ENCODE results near the gene GOLGA6L7.
"Not testable (repeated sequence)": the region's sequence is repeated elsewhere in the genome, so short reads cannot be mapped to it uniquely, and the experiment has no call there.

GOLGA6L7 gene

GRCh38 chr15:28881600-28881999, 33.2 kb upstream of the GOLGA6L7 start:
- no peak for DNase-seq

GRCh38 chr15:28881170-28881569, 32.7 kb upstream of the GOLGA6L7 start:
- DNase-seq = no peak

GRCh38 chr15:28880680-28881079, 32.2 kb upstream of the GOLGA6L7 start:
- DNase-seq = no peak

- no peak for DNase-seq
These were observed 31.1 kb upstream of the GOLGA6L7 start for GRCh38 chr15:28879551-28879950.

- DNase-seq = no peak
These were observed 29.8 kb upstream of the GOLGA6L7 start for GRCh38 chr15:28878209-28878608.

GRCh38 chr15:28876845-28877185, 28.4 kb upstream of the GOLGA6L7 start:
- no peak for DNase-seq

- no peak for DNase-seq
These were observed 27.8 kb upstream of the GOLGA6L7 start for GRCh38 chr15:28876131-28876844.

GRCh38 chr15:28875461-28876000, 27.1 kb upstream of the GOLGA6L7 start:
- no peak for DNase-seq

GRCh38 chr15:28873585-28874190, 25.2 kb upstream of the GOLGA6L7 start:
- no peak for DNase-seq

- DNase-seq = no peak
These were observed 24.6 kb upstream of the GOLGA6L7 start for GRCh38 chr15:28873006-28873405.

GRCh38 chr15:28871168-28871567, 22.7 kb upstream of the GOLGA6L7 start:
- DNase-seq = no peak

GRCh38 chr15:28868744-28869345, 20.4 kb upstream of the GOLGA6L7 start:
- no peak for DNase-seq

- DNase-seq = not testable (repeated sequence)
These were observed 13.3 kb upstream of the GOLGA6L7 start for GRCh38 chr15:28861589-28862293.

GRCh38 chr15:28861031-28861534, 12.6 kb upstream of the GOLGA6L7 start:
- DNase-seq = no peak

GRCh38 chr15:28854578-28854977, 6.1 kb upstream of the GOLGA6L7 start:
- not testable (repeated sequence) for DNase-seq

GRCh38 chr15:28853654-28854053, 5.2 kb upstream of the GOLGA6L7 start:
- not testable (repeated sequence) for DNase-seq

- DNase-seq = not testable (repeated sequence)
These were observed 1.3 kb upstream of the GOLGA6L7 start for GRCh38 chr15:28849766-28850165.

- not testable (repeated sequence) for DNase-seq
These were observed 827 bp upstream of the GOLGA6L7 start for GRCh38 chr15:28849271-28849670.

GRCh38 chr15:28847959-28848358, 485 bp downstream of the GOLGA6L7 start:
- not testable (repeated sequence) for DNase-seq

GRCh38 chr15:28847247-28847646, 1.2 kb downstream of the GOLGA6L7 start:
- not testable (repeated sequence) for DNase-seq

- DNase-seq = not testable (repeated sequence)
These were observed 4.3 kb downstream of the GOLGA6L7 start for GRCh38 chr15:28844147-28844546.

- not testable (repeated sequence) for DNase-seq
These were observed 4.9 kb downstream of the GOLGA6L7 start for GRCh38 chr15:28843520-28843919.

- not testable (repeated sequence) for DNase-seq
These were observed 6.2 kb downstream of the GOLGA6L7 start for GRCh38 chr15:28842210-28842609.

Data from SHP77 treated with DMSO at 0.1 percent for 48 hours (cell line).